GM18858 (cell line): Measurements from ENCODE around the gene ALPK3.

ENCODE experiments used
- ATAC-seq: cut with Tn5 transposase; IDR thresholded peaks from one replicate; pipeline ENCODE4 v1.9.1; 2021; ENCODE audit not compliant: unreplicated experiment

ALPK3 gene

GRCh38 chr15:84889991-84890669 is 73.0 kb downstream of the ALPK3 start:
- no peak for ATAC-seq

DNA sequence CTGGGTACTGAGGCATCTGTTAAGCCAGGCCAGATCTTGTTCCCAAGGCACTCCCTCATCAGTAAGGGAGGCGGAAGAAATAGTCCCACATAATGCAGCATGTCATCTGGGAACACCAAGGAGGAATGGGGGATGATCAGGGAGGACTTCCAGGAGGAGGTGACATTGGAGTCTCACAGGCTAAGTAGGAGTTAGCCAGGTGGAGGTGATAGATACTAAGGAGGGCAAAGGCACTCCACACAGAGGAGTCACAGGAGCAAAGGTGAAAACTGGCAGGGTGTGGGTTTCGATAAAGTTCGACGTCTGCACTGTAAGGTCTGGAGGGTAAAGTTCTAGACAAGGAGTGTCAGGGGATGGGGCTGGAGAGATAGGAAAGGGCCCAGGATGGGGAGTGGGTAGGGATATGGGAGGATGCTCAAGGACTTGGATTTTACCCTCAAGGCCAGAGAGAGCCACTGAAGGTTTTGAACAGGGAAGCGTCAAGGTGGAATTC is 73.6 kb downstream of the ALPK3 start:
- no peak for ATAC-seq

- ATAC-seq = no peak
Measured at GRCh38 chr15:84891339-84891738, 74.2 kb downstream of the ALPK3 start.

- no peak for ATAC-seq
Measured at GRCh38 chr15:84892786-84893307, 75.7 kb downstream of the ALPK3 start.

- no peak for ATAC-seq
Measured at GRCh38 chr15:84893607-84894006, 76.5 kb downstream of the ALPK3 start.

DNA sequence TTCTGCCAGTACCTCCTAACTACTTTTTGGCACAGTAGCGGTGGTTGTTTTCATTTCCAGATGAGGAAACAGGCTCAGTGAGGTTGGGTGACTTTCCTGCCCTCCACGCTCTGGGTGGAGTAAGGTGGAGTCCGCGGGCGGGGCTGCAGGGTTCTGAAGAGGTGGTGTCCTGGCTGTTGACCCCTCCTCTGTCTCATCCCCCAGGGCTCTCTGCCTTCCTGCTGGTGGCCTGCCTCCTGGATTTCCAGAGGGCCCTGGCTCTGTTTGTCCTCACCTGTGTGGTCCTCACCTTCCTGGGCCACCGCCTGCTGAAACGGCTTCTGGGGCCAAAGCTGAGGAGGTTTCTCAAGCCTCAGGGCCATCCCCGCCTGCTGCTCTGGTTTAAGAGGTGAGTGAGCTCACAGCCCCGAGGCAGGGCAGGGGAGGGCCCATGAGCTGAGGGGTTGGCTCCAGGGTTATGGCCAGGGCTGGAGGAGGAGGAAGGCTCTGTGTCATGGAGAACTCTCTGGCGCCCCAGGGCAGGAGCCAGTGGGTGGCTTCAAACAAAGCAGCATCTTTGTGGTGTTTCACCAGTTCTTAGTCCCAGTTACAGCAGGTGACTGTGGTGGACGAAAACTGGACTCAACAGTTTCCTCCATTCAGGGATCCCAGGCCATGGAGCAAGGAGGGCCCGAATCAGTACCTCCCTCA is 77.7 kb downstream of the ALPK3 start:
- ATAC-seq = no peak

GRCh38 chr15:84898761-84899160 is 81.6 kb downstream of the ALPK3 start:
- no peak for ATAC-seq

DNA sequence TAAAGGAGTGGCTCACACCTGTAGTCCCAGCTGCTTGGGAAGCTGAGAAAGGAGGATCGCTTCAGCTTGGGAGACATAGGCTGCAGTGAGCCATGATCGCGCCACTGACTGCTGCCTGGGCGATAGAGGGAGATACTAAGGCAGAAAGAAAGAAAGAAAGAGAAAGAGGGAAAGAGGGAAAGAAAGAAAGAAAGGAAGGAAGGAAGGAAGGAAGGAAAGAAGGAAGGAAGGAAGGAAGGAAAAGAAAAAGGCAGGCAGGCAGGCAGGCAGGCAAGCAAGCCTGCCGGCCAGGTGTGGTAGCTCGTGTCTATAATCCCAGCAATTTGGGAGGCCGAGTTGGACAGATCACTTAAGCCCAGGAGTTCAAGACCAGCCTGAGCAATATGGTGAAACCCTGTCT is 82.6 kb downstream of the ALPK3 start:
- ATAC-seq = no peak

DNA sequence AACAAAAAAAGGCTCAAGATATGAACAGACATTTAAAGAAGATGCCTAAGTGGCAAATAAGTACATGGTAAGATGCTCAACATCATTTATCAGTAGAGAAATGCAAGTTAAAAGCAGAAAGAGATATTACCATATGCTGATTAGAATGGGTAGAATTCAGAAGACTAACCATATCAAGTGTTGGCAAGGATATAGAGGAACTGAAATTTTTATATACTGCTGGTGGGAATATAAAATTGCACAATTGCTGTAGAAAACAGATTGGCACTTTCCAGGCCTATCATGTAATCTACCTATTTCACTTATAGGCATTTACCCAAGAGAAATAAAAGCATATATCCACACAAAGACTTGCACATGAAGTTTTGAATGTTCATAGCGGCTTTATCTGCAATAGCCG is 84.4 kb downstream of the ALPK3 start:
- ATAC-seq = no peak

DNA sequence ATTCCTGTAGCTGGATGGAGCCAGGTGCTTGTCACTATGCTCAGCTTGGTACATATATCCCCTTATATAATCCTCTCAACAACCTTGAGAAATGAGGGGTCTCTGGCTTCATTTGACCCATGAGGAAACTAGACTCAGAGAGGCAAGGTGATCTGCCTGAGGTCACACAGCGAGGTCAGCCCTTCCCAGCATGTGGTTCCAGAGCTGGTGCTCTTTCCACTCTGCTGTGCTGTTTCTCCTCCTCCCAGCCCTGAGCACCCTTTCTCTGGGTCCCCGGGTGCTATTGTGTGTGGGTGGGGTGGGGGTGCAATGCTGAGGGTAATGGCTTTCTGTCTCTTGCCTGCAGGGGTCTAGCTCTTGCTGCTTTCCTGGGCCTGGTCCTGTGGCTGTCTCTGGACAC is 86.6 kb downstream of the ALPK3 start:
- ATAC-seq = no peak

GRCh38 chr15:84904419-84904818 is 87.3 kb downstream of the ALPK3 start:
- no peak for ATAC-seq

- ATAC-seq = no peak
Measured at GRCh38 chr15:84905016-84905916, 88.1 kb downstream of the ALPK3 start.

- no peak for ATAC-seq
Measured at GRCh38 chr15:84907731-84908130, 90.6 kb downstream of the ALPK3 start.

GRCh38 chr15:84908564-84908963 is 91.4 kb downstream of the ALPK3 start:
- ATAC-seq = no peak

DNA sequence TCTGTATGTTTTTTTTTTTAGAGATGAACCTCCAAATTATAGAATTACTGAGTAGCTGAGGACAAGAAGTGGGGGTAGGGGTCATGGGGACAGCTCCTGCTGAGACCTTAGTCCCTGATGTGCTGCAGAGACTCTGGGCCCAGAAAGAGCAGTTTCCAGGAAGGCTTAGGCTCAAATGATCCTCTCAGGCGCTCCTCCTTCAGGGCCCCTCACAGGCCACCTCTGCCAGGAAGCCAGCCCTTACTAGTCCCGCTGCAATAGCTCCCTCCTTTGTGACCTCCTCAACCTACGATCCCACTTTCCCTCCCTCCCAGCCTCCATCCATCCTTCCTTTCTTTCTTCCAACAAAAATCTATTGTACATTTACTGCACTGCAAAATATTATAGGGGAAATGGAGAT is 91.9 kb downstream of the ALPK3 start:
- ATAC-seq = no peak

DNA sequence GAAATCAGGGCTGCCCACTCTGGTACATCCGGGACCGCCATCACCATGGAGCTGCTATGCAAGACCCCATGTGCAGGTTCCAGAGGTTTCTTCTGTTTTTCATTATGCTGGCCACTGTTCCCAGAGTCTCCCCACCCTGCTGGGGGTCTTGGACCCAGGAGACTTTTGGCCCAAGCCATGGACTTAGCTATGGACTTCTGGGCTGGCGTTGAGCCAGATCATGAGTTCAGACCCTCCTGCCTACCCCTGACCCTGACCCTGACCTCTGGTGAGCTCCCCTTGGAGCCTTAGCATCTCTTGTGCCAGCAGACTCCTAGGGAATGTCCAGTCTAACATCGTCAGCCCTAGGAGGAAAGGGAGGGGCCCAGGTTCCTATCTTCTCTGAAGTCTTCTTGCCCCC is 92.6 kb downstream of the ALPK3 start:
- ATAC-seq = no peak

- no peak for ATAC-seq
Measured at GRCh38 chr15:84910928-84911623, 93.9 kb downstream of the ALPK3 start.

DNA sequence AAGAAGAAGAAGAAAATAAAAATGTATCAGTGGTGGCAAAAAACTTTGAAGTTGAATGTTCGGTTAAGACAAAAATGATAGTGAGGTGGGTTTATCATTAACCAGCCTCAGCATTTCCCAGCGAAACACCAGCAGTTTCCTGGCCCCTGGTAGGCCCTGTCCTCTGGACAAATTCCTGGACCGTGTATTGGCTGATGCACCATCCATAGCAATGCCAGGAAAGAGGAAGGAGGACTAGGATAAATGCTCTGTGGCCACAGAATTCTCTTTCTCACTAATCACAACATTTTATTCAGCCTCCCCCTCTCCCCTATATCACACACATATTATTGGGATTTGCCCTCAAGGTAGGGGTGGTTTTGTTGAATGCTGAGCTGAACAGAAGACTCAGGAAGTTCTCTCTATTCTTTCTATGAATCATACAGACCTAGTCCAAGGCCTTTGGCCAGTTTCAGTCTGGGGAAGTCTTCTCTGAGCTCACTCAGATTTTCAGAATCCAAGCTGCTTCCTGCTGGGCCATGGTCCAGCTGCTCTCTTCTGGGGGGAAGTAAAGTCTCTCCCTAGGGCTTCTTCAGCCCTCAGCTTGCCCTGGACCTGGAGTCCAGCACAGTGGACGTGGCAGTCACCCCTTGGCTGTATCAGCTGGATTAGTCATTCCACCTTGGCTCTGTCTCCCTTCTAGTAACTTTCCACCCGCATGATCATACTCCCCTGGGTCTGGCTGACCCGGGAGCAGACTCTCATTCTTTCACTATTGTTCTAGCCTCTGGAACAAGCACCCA is 94.9 kb downstream of the ALPK3 start:
- ATAC-seq = no peak

- no peak for ATAC-seq
Measured at GRCh38 chr15:84913360-84913723, 96.2 kb downstream of the ALPK3 start.

GRCh38 chr15:84914351-84914750 is 97.2 kb downstream of the ALPK3 start:
- ATAC-seq = no peak
